Natural killer cell treated with Interleukin-12 subunit alpha and Interleukin-12 subunit beta and Interleukin-15 and Interleukin-18, amount 100 ng/mL, for 72 hours (primary cell): ENCODE results near the gene GCNT3. TPM values are rescaled to one million over a fixed set of nuclear protein-coding genes. Genes with fewer than 3 reads are reported as not detected.

ENCODE experiments used
- ATAC-seq, 2 donors: fragments of 150-1000 bp; cut with Tn5 transposase in 1 of 2; sonication (Bioruptor Pico), chemical (Tn5 transposase) in 1 of 2; 2 replicates each; pipeline ENCODE4 v1.10.0; 2021
- DNase-seq: peaks from one replicate; pipeline ENCODE4 v3.0.0; 2022; ENCODE audit warnings: low spot score
- H3K27ac Mint-ChIP-seq, 2 donors: 1 replicate in 1 of 2; 2 replicates in 1 of 2; pipeline ENCODE4 v1.8.0; 2022; ENCODE audit warnings: mixed read lengths in 2 of 2, mild to moderate bottlenecking in 1 of 2, moderate library complexity in 1 of 2
- H3K27me3 Mint-ChIP-seq, 2 donors: 1 replicate in 1 of 2; 2 replicates in 1 of 2; pipeline ENCODE4 v1.8.0; 2022; ENCODE audit warnings: mixed read lengths in 2 of 2
- H3K36me3 Mint-ChIP-seq: one replicate; pipeline ENCODE4 v1.8.0; 2022; ENCODE audit warnings: mixed read lengths
- H3K4me1 Mint-ChIP-seq, 2 donors: 1 replicate in 1 of 2; 2 replicates in 1 of 2; pipeline ENCODE4 v1.8.0; 2022; ENCODE audit warnings: low read depth in 2 of 2, mixed read lengths in 2 of 2, mild to moderate bottlenecking in 1 of 2
- H3K4me3 Mint-ChIP-seq: one replicate; pipeline ENCODE4 v1.8.0; 2022; ENCODE audit warnings: mixed read lengths
- H3K9me3 Mint-ChIP-seq: 2 replicates; pipeline ENCODE4 v1.8.0; 2022; ENCODE audit warnings: mixed read lengths
- total RNA-seq, 2 donors: library from RNA; stranded (reverse); gene quantifications; one replicate each; pipeline ENCODE4 v1.2.3, GENCODE V29; 2022

The GCNT3 gene, protein sequence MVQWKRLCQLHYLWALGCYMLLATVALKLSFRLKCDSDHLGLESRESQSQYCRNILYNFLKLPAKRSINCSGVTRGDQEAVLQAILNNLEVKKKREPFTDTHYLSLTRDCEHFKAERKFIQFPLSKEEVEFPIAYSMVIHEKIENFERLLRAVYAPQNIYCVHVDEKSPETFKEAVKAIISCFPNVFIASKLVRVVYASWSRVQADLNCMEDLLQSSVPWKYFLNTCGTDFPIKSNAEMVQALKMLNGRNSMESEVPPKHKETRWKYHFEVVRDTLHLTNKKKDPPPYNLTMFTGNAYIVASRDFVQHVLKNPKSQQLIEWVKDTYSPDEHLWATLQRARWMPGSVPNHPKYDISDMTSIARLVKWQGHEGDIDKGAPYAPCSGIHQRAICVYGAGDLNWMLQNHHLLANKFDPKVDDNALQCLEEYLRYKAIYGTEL
- not detected for total RNA-seq

DNA sequence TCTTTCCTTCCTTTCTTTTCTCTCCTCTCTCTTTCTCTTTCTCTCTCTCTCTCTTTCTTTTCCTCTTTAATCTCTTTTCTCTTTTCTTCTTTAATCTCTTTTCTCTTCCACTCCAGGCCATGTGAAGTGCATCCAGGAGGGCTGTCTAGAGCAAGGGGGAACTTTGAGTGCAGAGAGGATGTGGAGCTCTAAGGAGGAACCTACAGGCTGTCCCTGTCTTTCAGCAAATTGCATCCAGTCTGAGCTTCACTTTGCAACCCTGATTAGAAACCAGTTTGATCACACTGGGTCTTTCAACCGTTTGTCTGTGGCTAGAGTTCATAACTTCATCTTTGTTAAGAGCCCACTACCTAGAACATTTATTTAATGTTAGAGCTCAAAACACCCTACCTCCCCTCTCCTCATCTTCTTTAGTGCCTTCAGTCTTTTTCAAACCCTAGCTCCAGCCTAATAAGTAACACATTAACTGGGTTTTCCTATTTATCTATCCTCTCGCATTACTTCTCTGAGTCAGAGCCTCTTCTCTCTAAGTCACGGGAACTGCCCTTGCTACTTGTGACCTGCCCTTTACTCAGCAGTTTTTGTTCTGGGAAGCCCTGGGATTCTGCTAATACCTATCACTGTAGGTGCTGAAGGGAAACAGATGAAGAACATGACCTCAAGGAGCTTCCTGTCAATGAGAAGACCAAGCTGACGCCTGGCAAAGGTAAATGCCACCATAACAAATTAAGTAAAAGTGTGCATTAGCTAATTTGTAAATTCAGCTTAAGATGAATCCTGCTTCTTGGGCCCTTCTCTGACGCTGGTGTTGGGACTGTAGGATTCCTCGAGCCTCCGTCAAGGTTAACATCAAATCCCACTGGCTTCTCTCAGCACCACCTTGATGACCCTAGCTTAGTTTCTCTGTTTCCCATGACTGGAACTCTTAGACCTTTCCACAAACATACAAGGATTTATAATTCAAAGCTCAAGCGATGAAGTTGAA, at the start of gene GCNT3:
Gene GCNT3, plus strand, starts transcription at position 508 of the 985 bp plus-strand sequence. CDS start 6,456 bp downstream, outside the sequence.
- Mint-ChIP-seq H3K27ac (no peak within 1 kb of the TSS), H3K9me3 (no peaks in the 10 kb centered on the region), H3K36me3 (no peaks in the 10 kb centered on the region), H3K27me3 (peaks cover 20 to 47% of the 10 kb centered on the region in 2 donors), H3K4me1 (peaks cover 5 to 10% of the 10 kb centered on the region in 2 donors), H3K4me3 (no peak within 1 kb of the TSS)
- ATAC-seq (no peak), DNase-seq (no peak)

DNA sequence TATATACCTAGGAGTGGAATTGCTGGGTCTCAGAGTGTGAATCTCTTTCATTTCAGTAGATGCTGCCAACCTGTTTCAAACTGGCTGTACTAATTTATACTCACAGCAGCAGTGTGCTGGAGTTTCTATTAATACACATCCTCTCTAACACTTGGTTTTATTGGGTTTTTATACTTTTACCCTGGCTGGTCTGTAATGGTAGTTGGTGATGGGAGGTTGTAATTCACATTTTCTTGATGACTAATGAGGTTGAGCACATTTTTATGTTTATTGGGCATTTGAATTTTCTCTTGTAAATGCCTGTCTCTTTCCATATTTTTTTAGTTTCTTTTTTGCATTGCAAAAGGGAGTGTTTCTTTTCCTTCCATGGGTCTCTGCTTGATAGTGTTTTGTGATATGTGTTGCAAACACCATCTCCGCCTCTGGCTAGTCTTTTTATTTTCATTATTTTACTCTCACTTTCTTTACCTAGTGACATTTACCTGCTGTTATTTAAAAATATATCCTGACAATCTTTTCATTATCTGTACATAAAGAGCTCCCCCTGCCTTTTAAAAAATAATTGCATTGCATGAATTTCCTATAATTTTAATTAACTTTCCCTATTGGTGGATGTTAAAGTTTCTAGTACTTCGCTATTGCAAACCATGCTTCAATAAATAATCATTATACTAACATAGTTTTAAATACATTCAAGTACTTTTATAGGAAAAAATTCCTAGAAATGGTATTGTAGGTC, 49.0 kb upstream of the GCNT3 start:
- Mint-ChIP-seq H3K36me3 (no peaks in the 10 kb centered on the region), H3K9me3 (no peaks in the 10 kb centered on the region), H3K27ac (no peak overlapping the region), H3K4me3 (no peak overlapping the region), H3K4me1 (no peaks in the 10 kb centered on the region), H3K27me3 (peaks cover 0 to 13% of the 10 kb centered on the region in 2 donors)
- no peak for DNase-seq
- ATAC-seq, result no peak

DNA sequence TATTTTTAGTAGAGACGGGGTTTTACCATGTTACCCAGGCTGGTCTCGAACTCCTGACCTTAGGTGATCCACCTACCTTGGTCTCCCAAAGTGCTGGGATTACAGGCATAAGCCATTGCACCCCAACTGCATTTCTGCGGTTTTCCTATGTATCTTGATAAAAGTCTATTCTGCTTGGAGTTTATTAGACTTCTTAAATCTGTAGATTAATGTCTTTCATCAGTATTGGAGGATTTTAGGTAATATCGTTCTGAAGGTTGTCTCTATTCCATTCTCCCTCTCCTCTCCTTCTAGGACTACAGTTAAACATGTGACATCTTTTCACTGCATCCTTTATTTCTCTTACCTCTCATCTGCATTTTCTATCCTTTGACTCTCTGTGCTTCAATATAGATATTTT, 46.3 kb upstream of the GCNT3 start:
- DNase-seq, result no peak
- Mint-ChIP-seq H3K9me3 (no peaks in the 10 kb centered on the region), H3K4me3 (no peak overlapping the region), H3K27ac (no peak overlapping the region), H3K27me3 (peaks cover 4 to 15% of the 10 kb centered on the region in 2 donors), H3K36me3 (no peaks in the 10 kb centered on the region), H3K4me1 (no peaks in the 10 kb centered on the region)
- ATAC-seq, result no peak

DNA sequence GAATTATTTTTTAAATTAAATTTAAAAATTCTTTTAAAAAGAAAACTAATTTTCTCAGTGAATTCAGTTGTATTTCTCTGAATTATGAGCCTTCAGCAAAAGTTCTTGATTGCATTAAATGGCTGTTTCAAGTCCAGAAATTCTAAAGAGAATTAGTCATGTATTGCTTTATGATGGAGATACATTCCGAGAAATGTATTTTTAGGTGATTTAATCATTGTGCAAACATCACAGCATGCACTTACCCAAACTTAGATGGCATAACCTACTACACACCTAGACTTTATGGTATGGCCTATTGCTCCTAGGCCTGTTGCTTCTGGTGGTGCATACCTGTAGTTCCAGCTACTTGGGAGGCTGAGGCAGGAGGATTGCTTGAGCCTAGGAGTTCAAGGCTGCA, 44.3 kb upstream of the GCNT3 start:
- DNase-seq (no peak), ATAC-seq (no peak)
- Mint-ChIP-seq H3K9me3 (no peaks in the 10 kb centered on the region), H3K27ac (no peak overlapping the region), H3K36me3 (no peaks in the 10 kb centered on the region), H3K27me3 (peaks cover 8 to 18% of the 10 kb centered on the region in 2 donors), H3K4me1 (no peaks in the 10 kb centered on the region), H3K4me3 (no peak overlapping the region)

DNA sequence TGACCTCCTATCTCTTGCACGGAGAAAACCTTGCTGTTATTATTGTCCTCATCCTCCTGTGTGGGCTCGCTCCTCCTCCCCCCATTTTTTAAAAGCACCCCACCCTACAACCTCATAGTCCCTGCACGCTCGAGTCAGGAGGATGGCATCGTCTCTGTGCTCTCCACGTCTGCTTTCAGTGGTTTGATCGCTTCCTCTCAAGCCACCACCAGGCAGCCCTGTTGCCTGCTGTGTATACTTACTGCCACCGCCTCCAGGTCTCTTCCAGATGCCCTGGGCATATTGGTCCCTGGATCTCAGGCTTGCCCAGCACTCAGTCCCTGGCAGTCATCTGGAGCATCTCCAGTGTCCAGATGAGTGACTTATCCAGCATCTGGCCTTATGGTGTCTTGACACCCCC, 42.1 kb upstream of the GCNT3 start:
- peak in 1 of 2 donors; percentile 20 for ATAC-seq
- Mint-ChIP-seq H3K27ac (no peak overlapping the region), H3K4me3 (no peak overlapping the region), H3K36me3 (no peaks in the 10 kb centered on the region), H3K9me3 (no peaks in the 10 kb centered on the region), H3K27me3 (peaks cover 8 to 15% of the 10 kb centered on the region in 2 donors), H3K4me1 (no peaks in the 10 kb centered on the region)
- DNase-seq, result no peak

DNA sequence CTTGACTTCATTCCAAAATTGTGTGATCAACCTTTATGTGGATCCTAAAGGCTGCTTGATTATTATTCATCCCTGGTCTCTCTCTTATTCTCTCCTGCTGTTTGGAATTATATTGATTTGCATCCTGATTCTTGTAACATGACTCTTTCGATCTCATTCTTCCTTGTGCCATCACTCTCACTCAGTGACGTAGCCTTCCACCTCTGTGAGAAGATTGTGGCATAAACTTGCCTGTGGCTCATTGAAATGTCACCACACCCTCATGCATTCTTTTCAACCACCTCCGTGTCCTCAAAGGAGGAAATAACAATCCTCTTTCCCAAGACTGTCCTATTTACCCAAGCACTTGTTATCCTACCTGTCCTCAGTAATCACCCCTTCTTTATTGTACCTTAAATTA, 41.3 kb upstream of the GCNT3 start:
- Mint-ChIP-seq H3K4me3 (no peak overlapping the region), H3K9me3 (no peaks in the 10 kb centered on the region), H3K36me3 (no peaks in the 10 kb centered on the region), H3K27ac (no peak overlapping the region), H3K27me3 (peaks cover 8 to 16% of the 10 kb centered on the region in 2 donors), H3K4me1 (no peaks in the 10 kb centered on the region)
- no peak for DNase-seq
- no peak for ATAC-seq

DNA sequence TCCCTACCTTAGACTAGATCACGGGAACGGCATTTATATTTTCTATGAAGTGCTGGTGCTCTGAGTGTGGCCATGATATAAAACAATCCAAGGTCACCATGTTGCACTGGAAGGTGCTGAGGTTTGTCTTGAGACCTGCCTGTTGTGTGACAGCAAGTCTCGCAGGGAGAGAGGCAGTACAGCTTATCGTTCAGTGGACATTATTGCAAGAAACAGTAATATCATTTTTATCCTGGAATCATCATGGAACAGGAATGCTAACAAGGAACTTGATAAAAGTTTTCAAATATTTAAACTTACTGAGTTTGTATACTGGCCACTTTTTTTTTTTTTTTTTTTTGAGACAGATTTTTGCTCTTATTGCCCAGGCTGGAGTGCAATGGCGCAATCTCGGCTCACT, 40.0 kb upstream of the GCNT3 start:
- ATAC-seq (no peak), DNase-seq (no peak)
- Mint-ChIP-seq H3K27ac (no peak overlapping the region), H3K9me3 (no peaks in the 10 kb centered on the region), H3K4me3 (no peak overlapping the region), H3K27me3 (peaks cover 8 to 14% of the 10 kb centered on the region in 2 donors), H3K36me3 (no peaks in the 10 kb centered on the region), H3K4me1 (no peaks in the 10 kb centered on the region)

DNA sequence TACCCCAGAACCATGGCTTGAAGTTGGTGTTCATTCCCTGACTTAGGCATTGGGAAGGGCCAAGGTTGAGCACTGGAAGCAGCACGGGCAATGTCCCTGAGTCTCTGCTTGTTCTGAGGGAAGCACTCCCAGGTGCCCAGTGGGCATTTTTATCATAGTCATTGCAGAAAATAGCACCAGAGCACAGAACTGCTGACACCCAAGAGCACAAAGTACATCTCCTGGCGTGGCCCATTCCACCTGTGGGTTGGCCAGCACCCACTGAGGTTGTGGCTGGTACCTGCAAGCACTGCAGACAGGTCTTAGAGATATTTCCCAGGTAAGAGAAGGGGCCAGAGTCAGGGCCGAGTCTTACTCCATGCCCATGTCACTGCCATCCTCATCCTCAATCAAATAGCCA, 28.5 kb upstream of the GCNT3 start:
- Mint-ChIP-seq H3K36me3 (no peaks in the 10 kb centered on the region), H3K27me3 (peaks cover 7 to 14% of the 10 kb centered on the region in 2 donors), H3K4me1 (no peaks in the 10 kb centered on the region), H3K4me3 (no peak overlapping the region), H3K9me3 (no peaks in the 10 kb centered on the region), H3K27ac (no peak overlapping the region)
- DNase-seq, result no peak
- ATAC-seq, result no peak

DNA sequence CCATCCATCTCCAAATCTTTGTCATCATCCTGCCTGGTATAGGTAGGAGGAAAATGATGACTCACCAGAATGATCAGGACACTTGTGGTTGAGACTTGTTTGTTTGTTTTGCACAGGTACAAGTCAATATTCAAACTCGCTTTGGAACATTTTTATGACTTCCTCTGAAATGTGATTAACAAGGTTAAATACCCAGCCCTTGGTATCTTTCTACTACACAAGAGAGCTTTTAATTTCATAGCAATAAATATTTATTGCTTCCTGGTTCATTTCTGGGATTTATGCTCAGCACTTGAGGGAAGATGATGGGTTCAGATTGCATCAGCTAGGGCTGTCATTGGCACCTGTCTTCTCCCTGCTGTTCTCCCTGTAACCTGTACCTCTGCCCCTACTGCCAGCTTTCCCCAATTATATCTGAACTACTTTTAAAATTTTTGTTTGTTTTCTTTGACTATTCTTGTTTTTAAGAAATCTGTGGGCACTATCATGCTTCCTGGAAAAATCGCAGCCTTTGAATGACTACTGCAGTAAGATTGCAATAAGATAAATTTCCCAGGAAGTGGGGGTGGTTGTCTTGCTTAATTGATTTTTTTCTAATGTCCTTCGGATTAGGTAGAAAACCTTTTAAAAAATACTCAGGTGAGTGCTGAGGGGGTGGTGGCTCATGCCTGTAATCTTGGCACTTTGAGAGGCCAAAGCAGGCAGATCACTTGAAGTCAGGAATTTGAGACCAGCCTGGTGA, 24.3 kb upstream of the GCNT3 start:
- no peaks in the 10 kb centered on the region for H3K36me3 Mint-ChIP-seq
- peaks cover 6 to 7% of the 10 kb centered on the region in 2 donors for H3K4me1 Mint-ChIP-seq
- DNase-seq, result no peak
- no peak overlapping the region for H3K4me3 Mint-ChIP-seq
- H3K27ac Mint-ChIP-seq, result no peak overlapping the region
- no peaks in the 10 kb centered on the region for H3K9me3 Mint-ChIP-seq
- ATAC-seq, result no peak
- H3K27me3 Mint-ChIP-seq, result peaks cover 10 to 14% of the 10 kb centered on the region in 2 donors

DNA sequence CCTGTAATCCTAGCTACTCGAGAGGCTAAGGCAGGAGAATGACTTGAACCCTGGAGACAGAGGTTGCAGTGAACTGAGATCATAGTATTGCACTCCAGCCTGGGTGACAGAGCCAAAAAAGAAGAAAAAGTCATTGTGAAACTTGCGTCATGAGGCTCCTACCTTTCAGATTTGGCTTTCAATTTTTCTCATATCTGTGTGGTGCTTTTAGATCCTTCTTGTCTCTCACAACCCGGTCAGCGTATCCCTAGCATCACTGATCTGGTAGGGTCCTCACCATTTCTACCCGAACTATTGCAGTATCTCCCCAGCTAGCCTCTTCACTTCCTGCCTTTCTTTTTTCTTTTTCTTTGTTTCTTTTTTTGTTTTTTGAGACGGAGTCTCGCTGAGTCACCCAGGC, 21.6 kb upstream of the GCNT3 start:
- peaks cover 6 to 7% of the 10 kb centered on the region in 2 donors for H3K4me1 Mint-ChIP-seq
- peaks cover 10 to 16% of the 10 kb centered on the region in 2 donors for H3K27me3 Mint-ChIP-seq
- H3K27ac Mint-ChIP-seq, result no peak overlapping the region
- H3K4me3 Mint-ChIP-seq, result no peak overlapping the region
- H3K9me3 Mint-ChIP-seq, result no peaks in the 10 kb centered on the region
- no peak for DNase-seq
- peak; percentile 36 to 43 for ATAC-seq
- no peaks in the 10 kb centered on the region for H3K36me3 Mint-ChIP-seq

DNA sequence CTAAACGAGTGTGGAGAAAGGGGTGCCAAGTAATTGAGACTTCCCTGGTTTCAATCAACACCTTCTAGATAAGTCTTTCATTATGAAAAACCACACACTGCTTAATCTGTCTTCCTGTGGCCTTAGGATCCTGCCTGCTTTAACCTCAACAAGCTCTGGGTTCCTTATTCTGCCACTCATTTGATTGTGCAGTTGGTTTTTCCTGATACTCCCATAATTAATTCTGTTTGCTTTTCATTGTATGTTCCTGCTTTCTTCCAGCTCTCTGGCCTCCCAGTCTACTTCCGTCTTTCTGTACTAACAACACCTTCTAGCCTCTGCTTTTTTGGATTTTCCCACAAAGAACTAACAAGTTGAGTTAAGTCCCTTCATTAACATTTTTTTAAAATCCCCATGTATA, 20.2 kb upstream of the GCNT3 start:
- no peak for ATAC-seq
- Mint-ChIP-seq H3K9me3 (no peaks in the 10 kb centered on the region), H3K27me3 (peaks cover 10 to 18% of the 10 kb centered on the region in 2 donors), H3K36me3 (no peaks in the 10 kb centered on the region), H3K4me3 (no peak overlapping the region), H3K27ac (no peak overlapping the region), H3K4me1 (peaks cover 6 to 7% of the 10 kb centered on the region in 2 donors)
- no peak for DNase-seq

DNA sequence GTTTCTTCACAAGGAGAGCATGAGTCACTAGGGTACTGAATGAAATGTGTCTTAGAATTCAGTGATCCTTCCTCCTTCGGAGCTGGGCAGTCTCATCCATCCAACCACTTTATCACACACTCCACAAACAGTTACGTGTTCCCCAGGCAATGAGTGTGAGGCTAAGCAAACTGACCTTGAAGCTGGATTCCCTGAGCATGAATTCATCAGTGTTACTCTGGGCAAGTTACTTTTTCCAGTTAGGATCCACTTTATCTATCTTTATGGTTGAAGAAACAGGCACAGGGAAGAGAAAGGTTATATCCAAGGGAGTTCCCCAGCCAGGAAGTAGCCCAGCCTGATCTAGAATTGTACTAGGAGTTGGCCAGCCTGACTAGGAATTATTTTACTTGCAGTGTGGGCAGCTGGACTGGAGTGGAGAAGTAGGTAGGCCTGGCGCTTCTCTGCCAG, 17.1 kb upstream of the GCNT3 start:
- ATAC-seq (no peak), DNase-seq (no peak)
- H3K4me1 Mint-ChIP-seq, result peaks cover 6 to 7% of the 10 kb centered on the region in 2 donors
- no peak overlapping the region for H3K27ac Mint-ChIP-seq
- H3K27me3 Mint-ChIP-seq, result peaks cover 13 to 28% of the 10 kb centered on the region in 2 donors
- H3K9me3 Mint-ChIP-seq, result no peaks in the 10 kb centered on the region
- no peak overlapping the region for H3K4me3 Mint-ChIP-seq
- no peaks in the 10 kb centered on the region for H3K36me3 Mint-ChIP-seq

DNA sequence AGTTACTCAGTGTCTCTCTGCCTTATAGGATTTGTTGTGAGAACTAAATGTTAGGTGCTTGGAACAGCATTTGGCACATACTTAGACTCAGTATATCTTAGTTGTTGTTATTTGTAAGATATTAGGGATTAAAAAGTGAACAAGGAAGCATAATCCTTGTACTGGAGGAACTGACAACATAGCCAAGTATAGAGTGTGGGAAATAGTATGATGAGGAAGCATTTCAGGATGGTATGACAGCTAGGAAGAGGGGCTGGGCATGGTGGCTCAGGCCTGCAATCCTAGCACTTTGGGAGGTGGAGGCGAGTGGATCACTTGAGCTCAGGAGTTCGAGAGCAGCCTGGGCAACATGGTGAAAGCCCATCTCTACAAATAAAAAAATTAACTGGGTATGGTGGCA, 16.6 kb upstream of the GCNT3 start:
- peaks cover 6 to 7% of the 10 kb centered on the region in 2 donors for H3K4me1 Mint-ChIP-seq
- peaks cover 13 to 27% of the 10 kb centered on the region in 2 donors for H3K27me3 Mint-ChIP-seq
- DNase-seq (no peak), ATAC-seq (no peak)
- H3K9me3 Mint-ChIP-seq, result no peaks in the 10 kb centered on the region
- no peak overlapping the region for H3K27ac Mint-ChIP-seq
- H3K4me3 Mint-ChIP-seq, result no peak overlapping the region
- H3K36me3 Mint-ChIP-seq, result no peaks in the 10 kb centered on the region
